PC-9 (cell line): ENCODE results near the gene HOXB5. TPM values are rescaled to one million over a fixed set of nuclear protein-coding genes. Genes with fewer than 3 reads are reported as not detected.
A peak's percentile ranks its signal among the peaks of the same experiment; 100 is the strongest.

Source experiments
- BruUV-seq: library from RNA; stranded (reverse); fragments of 400-500 nt; replicated peaks from 2 replicates; lab custom pipeline; 2021; lab: Mats Ljungman, UMichigan
- CTCF ChIA-PET: fragments of 300-600 bp; sonication (Branson Sonifier 250); formaldehyde crosslinking; loops from one replicate; lab custom pipeline; 2022; ENCODE audit warnings: antibody characterized with exemption; lab: Charles Lee
- POLR2A ChIA-PET: fragments of 300-600 bp; sonication (Branson Sonifier 250); formaldehyde crosslinking; loops from one replicate; lab custom pipeline; 2022; ENCODE audit warnings: antibody characterized with exemption; ENCODE audit not compliant: unreplicated experiment; lab: Charles Lee
- DNase-seq, 2 experiments: peaks; one replicate each; pipeline versions ENCODE4 v3.0.0 to v3.0.0-alpha.2; 2015 to 2022; ENCODE audit warnings: mixed read lengths in 1 of 2
- H2AFZ ChIP-seq: fragments of 200-600 bp; sonication (generic); 2 replicates; pipeline ENCODE4 v1.8.1; 2017; ENCODE audit warnings: antibody characterized with exemption
- H3F3A ChIP-seq: fragments of 200-600 bp; sonication (generic); 2 replicates; pipeline ENCODE4 v1.8.1; 2017; ENCODE audit warnings: antibody characterized with exemption, mild to moderate bottlenecking, low read depth; ENCODE audit not compliant: insufficient read depth
- H3K27ac ChIP-seq: fragments of 200-600 bp; sonication (generic); 2 replicates; pipeline ENCODE4 v1.6.1; 2016; ENCODE audit warnings: mixed run types
- H3K27me3 ChIP-seq: fragments of 200-600 bp; sonication (generic); 2 replicates; pipeline ENCODE4 v1.6.1; 2016; ENCODE audit warnings: low read depth, mixed run types; ENCODE audit not compliant: insufficient read depth
- H3K36me3 ChIP-seq: fragments of 200-600 bp; sonication (generic); 2 replicates; pipeline ENCODE4 v1.6.1; 2016; ENCODE audit warnings: low read depth, mixed run types
- H3K4me1 ChIP-seq: fragments of 200-600 bp; sonication (generic); replicated peaks from 2 replicates; pipeline ENCODE4 v1.6.1; 2016; ENCODE audit warnings: mixed run types; ENCODE audit not compliant: insufficient read depth
- H3K4me2 ChIP-seq: fragments of 200-600 bp; sonication (generic); 2 replicates; pipeline ENCODE4 v1.6.1; 2017; ENCODE audit warnings: mixed run types
- H3K4me3 ChIP-seq: fragments of 200-600 bp; sonication (generic); 2 replicates; pipeline ENCODE4 v1.6.1; 2016; ENCODE audit warnings: mixed run types
- H3K79me2 ChIP-seq: fragments of 200-600 bp; sonication (generic); 2 replicates; pipeline ENCODE4 v1.6.1; 2017; ENCODE audit warnings: low read depth, mixed run types
- H3K9me2 ChIP-seq: fragments of 200-600 bp; sonication (generic); 2 replicates; pipeline ENCODE4 v1.8.1; 2017; ENCODE audit warnings: mild to moderate bottlenecking; ENCODE audit not compliant: insufficient read depth
- H3K9me3 ChIP-seq: fragments of 200-600 bp; sonication (generic); 2 replicates; pipeline ENCODE4 v1.8.1; 2016; ENCODE audit warnings: low read depth; ENCODE audit not compliant: insufficient read depth
- H4K20me1 ChIP-seq: fragments of 200-600 bp; sonication (generic); 2 replicates; pipeline ENCODE4 v1.8.1; 2017; ENCODE audit not compliant: insufficient read depth
- CTCF ChIP-seq: fragments of 200-600 bp; sonication (generic); conservative IDR thresholded peaks from 2 replicates; pipeline ENCODE4 v1.6.1; 2017; ENCODE audit warnings: mixed run types, antibody characterized with exemption, mild to moderate bottlenecking, moderate library complexity
- EZH2 ChIP-seq: fragments of 200-600 bp; sonication (generic); IDR thresholded peaks from 2 replicates; pipeline ENCODE4 v1.8.0; 2017; ENCODE audit warnings: antibody characterized with exemption, low read depth
- intact Hi-C: fragments of 100-400 bp; cut with micrococcal nuclease; formaldehyde crosslinking; loops from one replicate; pipeline ENCODE4 v1.10.0; 2022; ENCODE audit not compliant: unreplicated experiment
- total RNA-seq: library from RNA; stranded (reverse); gene quantifications from 2 replicates; pipeline ENCODE4 v1.2.3, GENCODE V29; 2021

The HOXB5 gene
- total RNA-seq, 1 experiment from 2014 or later: 12.9 TPM

- H3K27me3 ChIP-seq: peaks cover 74% of the 10 kb centered on the region
- TF ChIP-seq CTCF: peak; percentile 65
- no peak for TF ChIP-seq EZH2
- H4K20me1 ChIP-seq: no peaks in the 10 kb centered on the region
- CTCF ChIA-PET: interaction anchor here (0.6 to 1.6 kb wide), 15 partner anchors 10 to 595 kb away, joined by 3 to 14 read pairs (median 5); partner anchors contain the start of gene HOXB9
- 0 out of 2 replicates have a peak, but pooled peaks cover 2% of the 10 kb centered on the region for H3F3A ChIP-seq
- no peak overlapping the region for H3K27ac ChIP-seq
- BruUV-seq: no TSS peak
- intact Hi-C loops: no loop called here
- no peaks in the 10 kb centered on the region for H3K4me1 ChIP-seq
- no peaks in the 10 kb centered on the region for H3K9me3 ChIP-seq
- no peak overlapping the region for H3K4me3 ChIP-seq
- no peaks in the 10 kb centered on the region for H3K36me3 ChIP-seq
- peak; percentile 59 to 87 for DNase-seq
- POLR2A ChIA-PET: interaction anchor here (0.6 kb wide), 2 partner anchors 300 to 467 kb away, joined by 4 to 21 read pairs; no protein-coding TSS in a partner anchor
- no peak overlapping the region for H2AFZ ChIP-seq
- H3K4me2 ChIP-seq: peak overlapping the region; percentile 46; the same call in 1 of the 2 replicates
- H3K79me2 ChIP-seq: no peaks in the 10 kb centered on the region
- H3K9me2 ChIP-seq: no peaks in the 10 kb centered on the region
Observed at GRCh38 chr17:48636177-48637018, 42.8 kb upstream of the HOXB5 start.

GRCh38 chr17:48634493-48635208 is 41.1 kb upstream of the HOXB5 start:
- H3K4me3 ChIP-seq: no peak overlapping the region
- no peak overlapping the region for H2AFZ ChIP-seq
- no peaks in the 10 kb centered on the region for H4K20me1 ChIP-seq
- ChIA-PET POLR2A (no interaction called here), CTCF (interaction anchor here (0.5 kb wide), 1 partner anchor 363 kb away, joined by 3 read pairs; no protein-coding TSS in a partner anchor)
- intact Hi-C loops: no loop called here
- H3K4me2 ChIP-seq: no peak overlapping the region
- no peak for TF ChIP-seq EZH2
- TF ChIP-seq CTCF: no peak
- no peaks in the 10 kb centered on the region for H3K79me2 ChIP-seq
- H3K4me1 ChIP-seq: no peaks in the 10 kb centered on the region
- no peak for DNase-seq
- H3K9me2 ChIP-seq: no peaks in the 10 kb centered on the region
- H3K27me3 ChIP-seq: peaks cover 65% of the 10 kb centered on the region
- BruUV-seq: no TSS peak
- no peaks in the 10 kb centered on the region for H3K36me3 ChIP-seq
- no peaks in the 10 kb centered on the region for H3K9me3 ChIP-seq
- 0 out of 2 replicates have a peak, but pooled peaks cover 2% of the 10 kb centered on the region for H3F3A ChIP-seq
- no peak overlapping the region for H3K27ac ChIP-seq

- Histone ChIP-seq H3K4me3 (no peak overlapping the region), H3F3A (0 out of 2 replicates have a peak, but pooled peaks cover 2% of the 10 kb centered on the region), H4K20me1 (no peaks in the 10 kb centered on the region), H3K4me1 (no peaks in the 10 kb centered on the region), H3K9me2 (no peaks in the 10 kb centered on the region), H3K79me2 (no peaks in the 10 kb centered on the region), H3K27ac (no peak overlapping the region), H3K27me3 (peaks cover 66% of the 10 kb centered on the region), H2AFZ (no peak overlapping the region), H3K36me3 (no peaks in the 10 kb centered on the region), H3K4me2 (no peak overlapping the region), H3K9me3 (no peaks in the 10 kb centered on the region)
- intact Hi-C loops: no loop called here
- ChIA-PET POLR2A (no interaction called here), CTCF (no interaction called here)
- no peak for DNase-seq
- no TSS peak for BruUV-seq
- TF ChIP-seq CTCF: no peak
- TF ChIP-seq EZH2: no peak
Observed at GRCh38 chr17:48633266-48633677, 39.7 kb upstream of the HOXB5 start.
